PC-3 (cell line): ENCODE results near the gene NUMA1.

Experiments used
- EZH2 ChIP-seq: fragments of 300-600 bp; sonication (generic); IDR thresholded peaks from one replicate; pipeline ENCODE4 v1.6.1; 2017; ENCODE audit warnings: antibody characterized with exemption, mild to moderate bottlenecking, low read length; ENCODE audit not compliant: unreplicated experiment
- EZH2phosphoT487 ChIP-seq: fragments of 300-600 bp; sonication (generic); IDR thresholded peaks from 2 replicates; pipeline ENCODE4 v1.6.1; 2018; ENCODE audit warnings: mild to moderate bottlenecking, antibody characterized with exemption, low read length, borderline replicate concordance
- TF ChIP-seq, protein P1 (sequence below): fragments of 300-600 bp; sonication (generic); conservative IDR thresholded peaks from 2 replicates; pipeline ENCODE4 v1.5.1; 2017; ENCODE audit warnings: antibody characterized with exemption, low read depth, mild to moderate bottlenecking, low read length

DNA sequence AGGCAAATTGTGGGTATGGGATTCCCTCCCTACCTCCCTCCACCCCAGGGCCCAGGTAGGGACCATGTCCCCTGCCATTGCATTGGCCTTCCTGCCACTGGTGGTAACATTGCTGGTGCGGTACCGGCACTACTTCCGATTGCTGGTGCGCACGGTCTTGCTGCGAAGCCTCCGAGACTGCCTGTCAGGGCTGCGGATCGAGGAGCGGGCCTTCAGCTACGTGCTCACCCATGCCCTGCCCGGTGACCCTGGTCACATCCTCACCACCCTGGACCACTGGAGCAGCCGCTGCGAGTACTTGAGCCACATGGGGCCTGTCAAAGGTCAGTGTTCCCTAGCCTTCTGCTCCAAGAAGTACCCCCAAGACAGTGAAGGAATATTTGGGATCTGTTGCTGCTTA, 25.5 kb upstream of the NUMA1 start, which contains the start of gene TOMT:
- TF ChIP-seq, protein P1, sequence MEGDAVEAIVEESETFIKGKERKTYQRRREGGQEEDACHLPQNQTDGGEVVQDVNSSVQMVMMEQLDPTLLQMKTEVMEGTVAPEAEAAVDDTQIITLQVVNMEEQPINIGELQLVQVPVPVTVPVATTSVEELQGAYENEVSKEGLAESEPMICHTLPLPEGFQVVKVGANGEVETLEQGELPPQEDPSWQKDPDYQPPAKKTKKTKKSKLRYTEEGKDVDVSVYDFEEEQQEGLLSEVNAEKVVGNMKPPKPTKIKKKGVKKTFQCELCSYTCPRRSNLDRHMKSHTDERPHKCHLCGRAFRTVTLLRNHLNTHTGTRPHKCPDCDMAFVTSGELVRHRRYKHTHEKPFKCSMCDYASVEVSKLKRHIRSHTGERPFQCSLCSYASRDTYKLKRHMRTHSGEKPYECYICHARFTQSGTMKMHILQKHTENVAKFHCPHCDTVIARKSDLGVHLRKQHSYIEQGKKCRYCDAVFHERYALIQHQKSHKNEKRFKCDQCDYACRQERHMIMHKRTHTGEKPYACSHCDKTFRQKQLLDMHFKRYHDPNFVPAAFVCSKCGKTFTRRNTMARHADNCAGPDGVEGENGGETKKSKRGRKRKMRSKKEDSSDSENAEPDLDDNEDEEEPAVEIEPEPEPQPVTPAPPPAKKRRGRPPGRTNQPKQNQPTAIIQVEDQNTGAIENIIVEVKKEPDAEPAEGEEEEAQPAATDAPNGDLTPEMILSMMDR = no peak
- no peak for TF ChIP-seq EZH2phosphoT487
- no peak for TF ChIP-seq EZH2
